GM08714 (cell line): ENCODE data around the gene GRHL1.

ENCODE experiments used
- H3K4me3 ChIP-seq: fragments of 200-500 bp; sonication (Bioruptor generic); 2 replicates; pipeline ENCODE4 v1.5.1; 2014; ENCODE audit warnings: mild to moderate bottlenecking, low read length, inconsistent platforms
- ZNF274 ChIP-seq: IDR thresholded peaks from 2 replicates; pipeline ENCODE4 v1.6.1; 2012; ENCODE audit warnings: mild to moderate bottlenecking, low read depth, low read length

GRHL1 gene

DNA sequence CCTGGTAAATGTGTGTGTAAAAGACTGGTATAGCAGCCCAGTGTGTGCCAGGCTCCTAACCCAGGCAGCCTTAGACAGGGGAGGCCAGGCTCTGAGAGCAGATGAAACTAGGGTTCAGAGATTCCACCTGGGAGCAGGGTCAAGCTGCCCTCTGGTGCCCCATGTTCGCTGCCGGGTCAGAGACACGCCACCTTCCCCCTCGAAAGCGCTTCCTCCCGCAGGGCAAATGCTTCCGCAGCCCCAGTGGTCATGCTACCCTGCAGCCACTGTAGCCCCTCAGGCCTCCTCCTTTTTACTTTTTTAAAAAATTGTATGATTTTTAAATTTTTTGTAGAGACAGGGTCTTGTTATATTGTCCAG is 81.2 kb downstream of the GRHL1 start:
- no peak overlapping the region for H3K4me3 ChIP-seq
- TF ChIP-seq ZNF274, result no peak

DNA sequence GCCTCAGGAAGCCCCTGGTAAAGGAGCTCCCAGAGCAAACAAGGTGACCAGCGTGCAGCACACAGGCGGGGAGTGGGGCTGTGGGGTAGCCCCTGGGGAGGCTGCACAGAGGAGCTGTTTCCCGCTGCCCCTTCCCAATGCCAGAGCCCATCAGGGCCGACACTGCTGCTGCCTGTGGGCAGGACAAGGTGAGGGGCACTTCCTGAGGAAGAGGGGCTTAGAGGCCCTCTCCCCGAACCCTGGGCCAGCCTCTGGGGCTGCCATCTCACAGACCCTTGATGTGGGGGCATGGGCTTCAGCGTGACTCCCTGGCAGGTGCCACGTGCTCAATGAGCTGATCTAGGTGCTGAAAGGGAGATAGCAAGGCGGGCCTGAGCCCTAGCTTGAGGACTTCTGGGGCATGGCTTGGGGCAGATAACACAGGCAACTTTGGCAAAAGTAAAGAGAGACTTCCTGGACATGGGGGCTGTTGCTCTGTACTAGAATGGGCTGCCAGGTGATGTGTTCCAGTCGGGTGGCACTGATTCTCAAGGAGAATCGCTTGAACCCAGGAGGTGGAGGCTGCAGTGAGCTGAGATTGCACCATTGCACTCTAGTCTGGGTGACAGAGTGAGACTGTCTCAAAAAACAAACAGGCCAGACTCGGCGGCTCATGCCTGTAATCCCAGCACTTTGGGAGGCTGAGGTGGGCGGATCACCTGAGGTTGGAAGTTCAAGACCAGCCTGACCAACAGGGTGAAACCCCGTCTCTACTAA is 81.9 kb downstream of the GRHL1 start:
- TF ChIP-seq ZNF274, result no peak
- H3K4me3 ChIP-seq, result no peak overlapping the region

DNA sequence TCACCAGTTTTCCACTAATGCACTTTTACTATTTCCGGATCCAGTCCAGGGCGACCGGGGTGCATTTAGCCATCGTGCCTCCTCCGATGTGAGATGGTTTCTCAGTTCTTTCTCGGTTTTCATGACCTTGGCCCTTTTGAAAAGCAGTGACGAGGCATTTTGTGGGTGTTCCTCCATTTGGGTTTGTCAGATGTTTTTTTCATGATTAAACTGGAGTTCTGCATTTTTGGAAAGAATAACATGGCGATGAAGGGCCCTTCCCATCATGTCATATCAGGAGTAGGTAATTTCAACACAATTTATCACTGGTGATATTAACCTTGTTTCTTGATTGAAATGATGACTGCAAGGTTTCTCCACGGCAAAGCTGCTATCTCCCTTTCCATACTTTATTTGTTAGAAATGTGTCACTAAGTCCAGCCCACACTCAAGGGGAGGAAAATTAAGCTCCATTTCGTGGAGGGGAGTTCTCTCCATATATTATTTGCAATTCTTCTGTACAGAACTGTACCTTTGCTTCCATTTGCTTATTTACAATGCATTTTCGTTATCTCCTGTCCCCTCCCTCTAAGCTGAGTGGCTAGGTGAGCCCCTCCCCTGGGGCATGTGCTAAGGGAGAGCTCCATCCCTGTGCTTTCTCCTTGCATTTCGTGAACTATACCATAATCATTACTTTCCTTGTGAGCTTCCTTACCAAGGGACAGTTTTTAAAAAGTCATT is 83.0 kb downstream of the GRHL1 start:
- no peak overlapping the region for H3K4me3 ChIP-seq
- no peak for TF ChIP-seq ZNF274

DNA sequence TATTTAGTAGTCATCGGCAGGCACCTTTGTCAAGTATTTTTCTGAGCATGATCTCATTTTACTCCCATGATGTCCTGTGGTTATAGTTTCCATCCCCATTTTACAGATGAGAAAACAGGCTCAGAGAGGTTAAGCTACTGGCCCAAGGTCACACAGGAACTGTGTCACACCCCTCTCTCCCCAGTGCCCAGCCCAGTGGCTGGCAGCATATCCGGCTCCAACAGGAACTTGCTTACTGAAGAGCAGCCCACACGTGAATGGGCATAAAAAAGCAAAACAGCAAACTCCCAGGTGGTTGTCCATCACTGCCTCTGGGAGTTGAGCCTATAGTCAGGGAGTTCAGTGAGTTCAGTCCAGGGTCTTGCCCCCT is 83.5 kb downstream of the GRHL1 start:
- no peak overlapping the region for H3K4me3 ChIP-seq
- no peak for TF ChIP-seq ZNF274

DNA sequence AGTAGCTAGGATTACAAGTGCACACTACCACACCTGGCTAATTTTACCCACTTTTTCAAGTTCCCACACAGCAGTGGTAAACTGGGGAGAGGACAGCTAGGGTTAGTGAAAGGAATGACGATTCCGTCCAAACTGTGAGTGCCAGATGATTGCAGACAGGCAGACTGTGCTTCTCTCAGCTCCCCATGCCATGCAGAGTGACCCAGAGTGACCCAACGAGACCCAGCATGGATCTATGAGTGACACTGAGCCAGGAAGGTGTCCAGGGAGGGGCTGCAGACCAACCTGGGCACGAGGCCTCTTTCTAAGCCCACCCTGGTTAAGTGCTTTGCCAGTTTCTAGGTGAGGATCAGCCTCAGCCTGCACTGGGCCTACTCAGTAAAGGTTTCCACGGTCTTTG is 84.1 kb downstream of the GRHL1 start:
- no peak for TF ChIP-seq ZNF274
- no peak overlapping the region for H3K4me3 ChIP-seq

DNA sequence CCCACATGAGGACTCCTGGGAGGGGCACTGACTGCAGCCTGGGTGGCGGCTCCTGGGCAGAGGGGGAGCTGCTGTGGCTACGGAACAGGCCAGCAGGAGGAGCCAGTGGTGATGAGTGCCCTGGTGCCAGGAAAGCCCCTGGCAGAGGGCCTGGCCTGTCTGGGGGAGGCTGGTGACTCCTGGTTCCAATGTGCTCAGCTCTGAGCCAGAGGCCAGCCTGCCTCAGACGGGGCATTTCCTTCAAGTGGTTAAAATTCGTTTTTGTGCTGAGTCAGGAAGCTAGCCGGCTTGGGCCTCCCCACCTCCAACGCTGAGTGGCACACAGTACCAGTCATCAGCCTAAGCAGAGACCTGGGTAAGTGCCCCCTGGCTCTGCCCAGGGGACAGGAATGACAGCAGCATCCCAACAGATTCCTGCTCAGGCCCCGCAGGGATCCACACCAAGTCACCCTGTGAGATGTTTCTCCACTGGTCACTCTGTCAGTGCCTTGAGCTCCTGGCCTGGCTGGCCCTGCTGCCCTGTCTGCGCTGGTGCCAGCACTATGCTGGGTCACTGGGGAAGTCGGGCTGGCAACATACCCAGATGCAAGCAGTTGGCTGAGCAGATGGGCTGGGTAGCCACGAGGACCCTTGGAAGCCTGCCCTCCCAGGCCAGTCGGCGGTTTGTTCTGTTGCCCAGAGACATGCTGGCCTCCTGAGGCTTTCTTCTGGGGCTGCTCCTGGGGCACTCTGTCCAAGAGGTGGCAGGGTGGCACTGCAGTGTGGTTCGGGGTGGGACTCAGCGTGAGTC is 84.8 kb downstream of the GRHL1 start:
- no peak overlapping the region for H3K4me3 ChIP-seq
- TF ChIP-seq ZNF274, result no peak

DNA sequence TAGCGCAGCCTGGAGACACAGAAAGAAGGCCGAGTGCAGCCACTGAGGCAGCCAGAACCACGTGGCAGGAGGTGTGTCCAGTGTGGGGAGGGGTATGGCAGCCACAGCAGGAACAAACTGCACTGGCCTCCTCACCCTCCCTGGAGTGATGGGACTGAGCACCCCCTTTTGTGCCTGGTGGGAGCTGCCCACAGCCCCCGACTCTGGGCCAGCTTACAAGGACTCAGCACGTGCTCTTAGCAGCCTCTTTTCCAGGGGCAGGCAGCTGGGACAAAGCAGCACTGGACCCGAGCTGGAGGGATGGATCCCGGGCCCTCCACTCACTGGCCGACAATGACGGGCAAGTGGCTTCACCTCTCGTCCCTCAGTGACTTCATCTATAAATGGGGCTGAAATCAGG is 86.6 kb downstream of the GRHL1 start:
- no peak for TF ChIP-seq ZNF274
- H3K4me3 ChIP-seq, result no peak overlapping the region

DNA sequence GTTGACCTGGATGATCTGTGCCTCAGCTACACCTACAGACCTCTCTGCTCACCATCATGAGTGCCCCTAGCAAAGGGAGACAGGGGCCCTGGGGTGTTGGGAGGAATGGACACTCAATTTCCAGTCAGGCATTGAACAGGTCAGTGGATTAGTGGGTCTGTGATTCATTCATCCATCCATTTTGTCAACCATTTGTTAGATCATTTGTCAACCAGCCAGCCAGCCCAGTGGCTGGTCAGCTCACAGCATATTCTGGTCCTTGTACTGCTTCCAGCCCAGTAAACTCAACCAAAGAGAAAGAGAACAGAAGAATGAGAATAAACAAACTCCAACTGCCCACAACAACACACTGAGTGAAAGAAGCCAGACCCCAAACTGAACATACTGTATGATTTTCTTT is 87.2 kb downstream of the GRHL1 start:
- H3K4me3 ChIP-seq, result no peak overlapping the region
- TF ChIP-seq ZNF274, result no peak

DNA sequence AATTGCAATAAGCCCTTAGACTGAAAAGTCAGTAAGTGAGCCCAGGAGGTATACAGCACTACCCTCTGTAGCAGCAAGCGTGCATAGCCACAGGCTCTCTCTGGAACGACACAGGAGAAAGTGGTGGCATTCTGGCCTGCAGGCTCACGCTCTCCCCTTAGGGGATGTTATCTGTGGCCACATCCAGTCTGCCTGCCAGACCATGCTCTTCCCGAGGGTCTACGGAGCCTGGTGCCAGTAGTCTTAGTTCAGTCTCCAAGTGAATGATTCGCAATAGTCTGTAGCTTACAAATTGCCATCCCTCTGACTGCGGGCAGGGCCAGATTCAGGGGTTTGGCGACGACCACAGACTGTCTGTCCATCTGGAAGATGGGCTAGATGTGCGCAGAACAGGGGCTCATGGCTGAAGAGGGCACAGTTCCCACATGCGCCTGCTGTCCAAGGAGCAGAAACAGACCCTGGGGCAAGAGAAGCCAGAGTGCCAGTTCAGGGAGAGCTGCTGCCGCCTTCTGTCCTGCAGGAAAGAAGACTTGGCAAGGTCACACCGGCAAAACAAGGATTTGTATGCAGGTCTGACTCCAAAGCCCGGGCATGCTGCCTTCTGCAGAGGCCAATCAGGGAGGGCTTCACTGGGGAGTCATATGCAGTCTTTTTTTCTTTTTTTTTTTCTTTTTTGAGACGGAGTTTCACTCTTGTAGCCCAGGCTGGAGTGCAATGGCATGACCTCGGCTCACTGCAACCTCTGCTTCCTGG is 88.3 kb downstream of the GRHL1 start:
- no peak for TF ChIP-seq ZNF274
- no peak overlapping the region for H3K4me3 ChIP-seq

DNA sequence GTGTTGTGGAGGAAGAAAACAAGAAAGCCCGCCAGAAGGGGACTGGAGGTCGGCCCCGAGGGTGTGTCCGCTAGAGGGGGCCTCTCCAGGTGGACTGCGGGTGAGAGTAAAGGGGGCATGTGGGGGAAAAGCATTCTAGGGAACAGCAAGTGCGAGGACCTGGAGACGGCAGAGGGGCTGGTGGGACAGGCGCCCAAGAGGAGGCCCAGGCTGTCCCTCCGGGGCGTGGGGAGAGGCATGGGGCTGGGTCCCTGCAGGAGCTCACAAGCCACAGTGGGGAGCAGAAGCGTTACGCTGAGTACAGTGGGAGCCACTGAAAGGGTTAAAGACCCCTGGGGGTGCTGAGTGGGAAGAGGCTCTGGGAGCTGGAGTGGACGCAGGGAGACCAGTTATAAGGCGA is 90.2 kb downstream of the GRHL1 start:
- no peak overlapping the region for H3K4me3 ChIP-seq
- no peak for TF ChIP-seq ZNF274

DNA sequence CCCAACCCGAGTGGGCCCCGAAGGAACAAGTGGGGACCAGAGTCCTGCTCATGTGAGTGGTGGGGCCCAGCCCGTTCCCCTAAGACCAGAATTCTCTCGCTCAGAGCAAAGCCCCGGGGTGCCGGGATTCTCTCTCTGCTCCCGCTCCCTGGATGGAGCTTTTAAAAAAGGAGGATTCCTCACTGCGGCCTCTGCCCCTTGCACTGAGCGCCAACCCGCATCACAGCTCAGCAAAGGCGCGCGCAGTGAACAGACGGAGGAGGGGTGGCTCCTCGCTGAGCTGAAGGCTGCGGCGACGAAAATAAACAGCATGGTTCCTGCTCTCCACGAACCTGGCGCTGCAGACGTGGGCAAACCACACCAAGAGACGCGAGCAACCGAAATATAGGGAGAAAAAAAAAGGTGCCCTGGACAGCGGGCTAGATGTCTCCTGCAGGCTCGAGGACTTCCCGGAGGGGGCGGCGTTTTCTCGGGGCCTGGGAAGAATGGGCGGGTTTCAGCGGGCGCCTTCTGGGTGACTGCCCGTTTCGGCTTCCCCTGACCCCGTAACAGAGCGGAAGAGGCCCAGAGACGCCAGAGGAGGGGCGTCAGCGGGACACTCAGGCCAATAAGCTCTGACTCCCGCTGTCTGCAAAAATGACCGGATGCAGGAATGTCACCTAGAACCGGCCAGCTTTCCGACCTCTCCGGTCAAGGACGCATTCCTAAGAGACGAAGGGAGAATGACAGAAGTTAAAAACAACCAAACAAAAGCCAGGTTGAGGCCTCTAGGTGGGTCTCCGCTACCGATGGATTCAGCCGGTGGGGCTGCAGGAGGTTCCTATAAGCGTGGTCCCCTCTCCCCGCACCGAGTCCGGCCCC is 91.0 kb downstream of the GRHL1 start:
- no peak for TF ChIP-seq ZNF274
- H3K4me3 ChIP-seq, result peak overlapping the region; percentile 36; the same call in 1 of the 2 replicates

DNA sequence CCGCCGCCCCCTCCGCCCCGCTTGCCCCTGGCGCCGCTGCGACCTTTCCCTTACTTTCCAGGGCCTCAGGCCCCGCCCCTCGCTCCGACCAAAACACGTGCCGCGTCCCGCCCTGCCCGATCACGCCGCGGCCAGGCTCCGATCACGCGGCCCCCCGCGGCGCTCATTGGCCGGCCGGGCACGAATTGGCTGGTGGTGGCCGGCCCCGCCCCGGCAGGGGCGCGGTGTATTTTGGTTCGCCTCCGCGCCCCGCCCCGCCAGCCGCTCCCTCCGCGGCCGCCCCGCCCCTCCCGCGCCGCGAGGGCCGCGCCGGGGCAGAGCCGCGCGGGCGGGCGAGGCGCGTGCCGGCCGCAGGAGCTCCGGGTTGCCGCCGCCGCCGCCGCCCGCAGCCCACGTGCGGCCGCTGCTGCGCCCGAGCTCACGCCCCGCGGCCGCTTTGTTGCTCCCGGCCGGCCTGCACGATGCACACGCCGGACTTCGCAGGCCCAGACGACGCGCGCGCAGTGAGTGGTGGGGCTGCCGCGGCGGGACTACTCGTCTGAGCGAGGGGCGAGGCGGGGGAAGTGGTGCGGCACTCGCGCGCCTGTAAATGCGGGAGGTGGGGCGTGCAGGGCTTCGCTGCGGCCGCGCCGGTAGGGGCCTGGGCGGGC is 91.9 kb downstream of the GRHL1 start, which contains the start of gene KLF11:
Gene KLF11, plus strand, starts transcription at position 295 of the 650 bp plus-strand sequence. Its CDS starts 167 bp downstream, at position 462.
- TF ChIP-seq ZNF274, result no peak
- H3K4me3 ChIP-seq, result peak within 1 kb of the TSS; percentile 48; the same call in 1 of the 2 replicates
